DOHH2 (cell line): ENCODE data around the gene ACTR2.

Experiments used
- EZH2phosphoT487 ChIP-seq: fragments of 200-600 bp; sonication (generic); IDR thresholded peaks from 2 replicates; pipeline ENCODE4 v1.6.1; 2017; ENCODE audit warnings: borderline replicate concordance, mild to moderate bottlenecking, antibody characterized with exemption, low read length, moderate library complexity, mixed read lengths
- TF ChIP-seq, protein P1 (sequence below): fragments of 200-600 bp; sonication (generic); IDR thresholded peaks from one replicate; pipeline ENCODE4 v1.5.1; 2014; ENCODE audit warnings: antibody characterized with exemption, mild to moderate bottlenecking, low read depth, low read length; ENCODE audit not compliant: poor library complexity, severe bottlenecking

DNA sequence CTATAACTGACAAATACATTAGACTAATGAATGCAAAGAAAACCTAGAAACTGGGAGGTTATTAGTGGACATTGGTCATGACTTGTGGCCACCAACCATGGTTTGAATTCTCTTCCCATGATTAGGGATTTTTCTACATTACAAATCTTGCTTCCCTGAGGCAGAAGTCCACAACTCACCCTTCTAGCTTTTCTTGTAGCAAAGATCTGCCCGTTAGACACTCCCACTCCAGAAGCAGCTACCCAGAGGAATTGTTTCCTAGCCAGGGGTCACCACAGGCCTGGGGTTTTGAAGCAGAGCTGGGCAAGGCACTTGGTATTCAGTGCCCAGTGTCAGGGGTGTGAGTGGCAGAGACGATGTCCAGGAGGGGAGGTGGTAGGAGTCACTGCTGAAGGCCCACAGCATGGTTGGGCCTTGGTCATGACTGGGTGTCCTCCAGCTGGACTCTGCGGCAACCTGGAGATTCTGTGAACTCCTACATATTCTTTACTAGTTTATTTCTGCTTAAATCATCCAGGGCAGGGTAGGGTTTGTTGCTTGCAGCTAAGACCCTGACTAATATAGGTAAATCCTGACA lies 54.9 kb downstream of the ACTR2 start:
- TF ChIP-seq, protein P1, sequence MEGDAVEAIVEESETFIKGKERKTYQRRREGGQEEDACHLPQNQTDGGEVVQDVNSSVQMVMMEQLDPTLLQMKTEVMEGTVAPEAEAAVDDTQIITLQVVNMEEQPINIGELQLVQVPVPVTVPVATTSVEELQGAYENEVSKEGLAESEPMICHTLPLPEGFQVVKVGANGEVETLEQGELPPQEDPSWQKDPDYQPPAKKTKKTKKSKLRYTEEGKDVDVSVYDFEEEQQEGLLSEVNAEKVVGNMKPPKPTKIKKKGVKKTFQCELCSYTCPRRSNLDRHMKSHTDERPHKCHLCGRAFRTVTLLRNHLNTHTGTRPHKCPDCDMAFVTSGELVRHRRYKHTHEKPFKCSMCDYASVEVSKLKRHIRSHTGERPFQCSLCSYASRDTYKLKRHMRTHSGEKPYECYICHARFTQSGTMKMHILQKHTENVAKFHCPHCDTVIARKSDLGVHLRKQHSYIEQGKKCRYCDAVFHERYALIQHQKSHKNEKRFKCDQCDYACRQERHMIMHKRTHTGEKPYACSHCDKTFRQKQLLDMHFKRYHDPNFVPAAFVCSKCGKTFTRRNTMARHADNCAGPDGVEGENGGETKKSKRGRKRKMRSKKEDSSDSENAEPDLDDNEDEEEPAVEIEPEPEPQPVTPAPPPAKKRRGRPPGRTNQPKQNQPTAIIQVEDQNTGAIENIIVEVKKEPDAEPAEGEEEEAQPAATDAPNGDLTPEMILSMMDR = no peak
- no peak for TF ChIP-seq EZH2phosphoT487
